ENCODE results near the gene EPB41L5.
"Not testable (repeated sequence)": the region's sequence is repeated elsewhere in the genome, so short reads cannot be mapped to it uniquely, and the experiment has no call there.

The EPB41L5 gene

DNA sequence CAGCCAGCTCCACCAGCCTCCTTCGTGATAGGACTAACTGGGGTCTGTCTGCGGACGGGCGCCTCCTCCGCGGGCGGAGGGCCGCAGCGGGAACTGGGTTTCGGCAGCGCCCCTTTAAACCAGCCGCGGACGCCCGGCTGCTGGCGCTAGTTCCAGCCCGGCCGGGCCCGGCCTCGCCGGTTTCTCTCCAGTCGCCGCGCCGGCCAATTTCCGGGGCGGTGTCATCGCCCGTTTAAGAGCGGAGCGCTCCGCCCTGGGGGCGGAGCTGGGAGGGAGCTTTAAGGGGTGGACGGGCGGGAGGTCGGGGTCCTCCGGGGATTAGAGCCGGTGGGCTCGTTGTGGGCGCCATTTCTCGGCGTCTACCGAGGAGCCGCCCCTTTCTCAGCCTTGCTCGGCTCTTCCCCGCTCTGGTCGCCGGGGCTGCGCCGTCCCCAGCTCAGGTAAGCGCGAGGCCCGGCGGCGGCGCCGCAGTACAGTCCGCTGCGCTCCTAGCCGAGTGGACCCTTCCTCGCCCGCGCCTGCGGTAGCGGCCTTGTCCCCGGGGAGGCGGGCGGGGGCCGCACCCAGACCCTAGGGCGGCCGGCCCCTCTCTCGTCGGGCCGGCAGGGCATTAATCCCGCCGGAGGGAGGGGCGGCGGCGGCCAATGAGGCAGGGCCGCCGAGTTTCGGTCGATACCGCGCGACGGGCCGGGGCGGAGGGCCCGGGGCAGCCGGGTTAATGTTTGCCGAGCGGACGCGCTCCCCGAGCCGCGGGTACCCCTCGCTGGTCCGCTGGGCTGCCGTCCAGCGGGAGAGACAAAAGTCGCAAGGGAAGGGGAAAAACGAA, at the start of gene EPB41L5:
TSS of gene EPB41L5 (plus strand) at position 307 of the 826 bp plus-strand sequence. CDS start 6,008 bp downstream, outside the sequence.
- peak; percentile 95 for DNase-seq (ENCODE audit: low spot score)

DNA sequence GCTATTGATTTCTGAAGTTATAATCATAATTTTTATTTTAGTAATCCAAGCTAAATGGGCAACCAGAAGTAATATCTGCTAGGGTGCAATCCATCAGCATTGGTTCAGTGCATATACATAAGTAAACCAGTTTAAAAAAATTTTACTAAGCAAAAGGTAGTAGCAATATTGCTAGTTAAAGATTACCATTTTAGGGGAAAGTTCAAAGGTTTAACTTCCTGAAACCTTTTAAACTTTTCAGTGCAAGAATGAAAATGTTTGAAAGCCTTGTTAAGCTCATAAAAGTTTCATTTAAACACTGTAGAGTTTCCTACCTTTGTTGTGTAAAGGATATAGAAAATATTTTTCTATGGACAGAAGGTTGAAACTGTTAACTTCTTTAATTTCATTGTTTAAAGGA, 31.0 kb upstream of the EPB41L5 start:
- DNase-seq (ENCODE audit: low spot score), result no peak

DNA sequence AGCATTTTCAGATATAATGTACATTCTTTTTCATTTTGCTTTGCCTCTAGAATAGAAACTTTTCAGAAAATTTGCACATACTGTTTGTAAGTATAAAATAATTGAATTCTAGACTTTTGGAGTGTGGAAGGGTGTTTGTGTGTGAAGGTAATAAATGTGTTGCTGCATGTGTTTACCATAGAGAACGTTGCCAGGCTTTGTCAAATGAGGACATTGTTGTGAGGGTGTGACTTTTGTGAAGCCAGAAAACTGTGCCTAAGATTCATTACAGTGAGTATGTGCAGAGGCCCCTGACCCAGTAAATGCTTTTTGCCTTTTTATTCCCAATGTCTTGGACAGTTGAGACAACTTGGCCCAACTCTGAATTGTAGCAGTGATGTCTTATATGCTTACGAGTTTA, 30.4 kb upstream of the EPB41L5 start:
- DNase-seq (ENCODE audit: low spot score), result no peak

DNA sequence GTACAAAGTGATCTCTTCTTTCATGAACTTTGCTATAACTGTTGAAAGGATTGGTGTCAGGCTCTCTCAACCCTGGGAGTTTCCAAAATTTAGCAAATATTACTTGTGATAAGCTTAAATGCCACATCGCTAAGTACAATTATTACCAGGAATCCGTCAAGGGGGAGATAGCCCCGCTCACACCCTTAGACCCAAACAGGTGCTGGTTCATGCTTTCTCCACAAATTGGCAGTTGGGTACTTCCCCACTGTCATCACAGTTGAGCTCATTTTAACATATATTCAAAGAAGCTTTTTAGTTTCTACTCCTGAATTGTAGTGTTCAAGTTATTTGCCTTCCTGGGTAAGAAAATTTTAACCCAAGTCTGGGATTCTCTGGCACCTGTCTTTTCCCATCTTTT, 29.8 kb upstream of the EPB41L5 start:
- DNase-seq (ENCODE audit: low spot score), result no peak

DNA sequence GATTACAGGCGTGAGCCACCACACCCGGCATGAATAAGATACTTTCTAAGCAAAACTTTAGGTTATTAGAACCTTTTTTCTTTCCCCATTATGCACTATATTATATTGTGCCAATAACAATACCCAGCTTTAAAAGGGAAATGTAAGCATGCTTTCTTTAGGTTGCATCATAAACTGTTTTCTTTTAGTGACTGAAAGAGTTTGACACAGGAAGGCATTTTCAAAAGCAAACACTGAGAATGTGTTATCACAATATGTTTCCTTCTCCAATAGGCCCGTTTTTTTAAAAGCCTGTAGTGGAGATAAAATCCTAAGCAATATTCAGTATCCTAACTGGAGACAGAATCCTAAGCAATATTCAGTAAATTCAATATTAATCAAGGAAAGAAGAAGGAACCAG, 16.7 kb upstream of the EPB41L5 start:
- no peak for DNase-seq (ENCODE audit: low spot score)

GRCh38 chr2:119996896-119997891, 15.7 kb upstream of the EPB41L5 start:
- DNase-seq (ENCODE audit: low spot score), result not testable (repeated sequence)

GRCh38 chr2:120001471-120001870, 11.4 kb upstream of the EPB41L5 start:
- no peak for DNase-seq (ENCODE audit: low spot score)

DNA sequence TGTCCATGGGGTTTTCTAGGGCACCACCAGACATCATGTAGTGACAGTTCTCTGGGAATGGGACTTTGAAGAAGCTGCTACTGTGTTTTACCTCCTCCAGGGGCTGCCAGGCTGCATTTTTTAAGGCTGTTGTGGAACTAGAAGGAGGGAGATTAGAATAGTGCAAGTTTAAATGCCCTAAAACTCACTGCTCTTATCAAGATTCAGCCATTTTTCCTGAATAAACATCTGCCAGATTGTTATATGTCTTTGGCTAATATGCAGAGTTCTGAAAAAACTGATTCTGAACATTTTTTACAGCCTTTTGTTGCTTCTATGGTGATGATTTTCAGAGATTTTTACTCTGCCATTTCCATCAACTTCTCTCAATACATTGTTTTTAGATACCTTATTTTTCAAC, 8.6 kb upstream of the EPB41L5 start:
- DNase-seq (ENCODE audit: low spot score), result no peak

DNA sequence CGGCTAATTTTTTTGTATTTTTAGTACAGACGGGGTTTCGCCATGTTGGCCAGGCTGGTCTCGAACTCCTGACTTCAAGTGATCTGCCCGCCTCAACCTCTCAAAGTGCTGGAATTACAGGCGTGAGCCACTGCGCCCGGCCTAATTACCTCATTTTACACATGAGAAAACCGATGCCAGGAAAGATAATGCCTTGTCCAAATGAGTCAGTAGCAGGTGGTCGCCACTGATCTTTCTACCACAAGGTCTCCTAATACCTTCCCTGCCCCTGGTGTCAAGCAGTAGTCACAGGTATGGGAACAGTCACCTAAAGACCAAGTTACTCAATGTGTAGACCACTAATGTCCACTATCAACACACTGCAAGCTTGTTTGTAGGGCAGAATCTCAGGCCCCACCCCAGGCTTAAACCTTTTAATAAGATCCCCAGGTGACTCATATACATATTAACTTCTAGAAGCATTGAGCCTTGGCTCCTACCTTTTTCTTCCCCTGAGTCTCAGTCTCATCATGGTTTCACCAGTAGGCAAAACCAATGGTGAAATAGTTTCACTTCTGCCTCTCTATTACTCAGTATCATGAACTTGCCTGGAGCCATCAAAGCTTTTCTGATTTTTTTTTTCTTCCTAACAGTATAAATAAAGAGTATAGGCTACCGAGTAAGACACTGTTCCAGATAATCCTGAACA, 6.9 kb upstream of the EPB41L5 start:
- no peak for DNase-seq (ENCODE audit: low spot score)

DNA sequence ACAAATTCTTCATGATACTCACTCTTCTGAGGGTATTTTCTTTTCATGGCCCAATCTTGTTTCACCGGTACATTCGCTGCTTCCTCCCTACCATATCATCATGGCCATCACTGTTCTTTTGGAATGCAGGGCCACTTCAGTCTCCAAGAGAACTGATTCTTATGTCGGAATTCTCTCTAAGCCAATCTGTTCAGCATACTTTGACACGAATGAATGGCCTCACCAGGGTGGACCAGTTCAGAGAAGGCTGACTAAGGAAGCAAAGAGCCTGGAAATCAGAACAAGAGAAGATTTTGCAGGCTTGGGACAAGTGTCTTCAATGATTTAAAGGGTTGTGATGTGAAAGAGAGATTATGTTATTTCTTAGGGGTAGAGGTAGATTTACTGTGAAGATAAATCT, 5.0 kb upstream of the EPB41L5 start:
- DNase-seq (ENCODE audit: low spot score), result no peak

GRCh38 chr2:120012363-120012762, 514 bp upstream of the EPB41L5 start:
- no peak for DNase-seq (ENCODE audit: low spot score)

DNA sequence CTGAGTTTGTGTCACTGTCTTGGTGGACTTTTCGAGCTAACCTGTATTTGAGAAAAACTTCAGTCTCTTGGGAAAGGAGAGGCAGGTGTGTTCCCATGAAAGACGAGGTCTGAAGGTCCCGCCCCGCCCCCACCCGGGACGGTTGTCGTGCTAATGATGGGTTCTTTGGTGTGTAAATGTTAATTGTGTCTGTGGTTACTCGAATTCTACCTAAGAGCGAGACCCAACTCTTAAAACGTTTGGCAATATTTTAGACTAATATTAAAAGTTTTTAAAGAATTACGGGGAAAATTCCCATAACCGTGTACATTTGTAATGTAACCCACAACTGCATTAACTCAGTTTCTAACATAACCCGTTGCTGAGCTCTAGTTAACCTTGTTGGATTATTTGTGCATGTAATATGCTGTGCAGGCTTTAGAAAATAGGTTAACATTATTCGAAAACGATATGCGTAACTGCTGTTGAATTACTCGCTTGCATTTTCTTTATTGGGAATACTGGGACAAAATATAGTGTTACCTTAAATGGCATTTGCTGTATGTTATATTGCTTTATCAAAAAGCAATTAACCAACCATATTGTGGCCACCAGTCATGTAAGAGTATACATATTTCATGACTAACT, 833 bp downstream of the EPB41L5 start:
- no peak for DNase-seq (ENCODE audit: low spot score)

DNA sequence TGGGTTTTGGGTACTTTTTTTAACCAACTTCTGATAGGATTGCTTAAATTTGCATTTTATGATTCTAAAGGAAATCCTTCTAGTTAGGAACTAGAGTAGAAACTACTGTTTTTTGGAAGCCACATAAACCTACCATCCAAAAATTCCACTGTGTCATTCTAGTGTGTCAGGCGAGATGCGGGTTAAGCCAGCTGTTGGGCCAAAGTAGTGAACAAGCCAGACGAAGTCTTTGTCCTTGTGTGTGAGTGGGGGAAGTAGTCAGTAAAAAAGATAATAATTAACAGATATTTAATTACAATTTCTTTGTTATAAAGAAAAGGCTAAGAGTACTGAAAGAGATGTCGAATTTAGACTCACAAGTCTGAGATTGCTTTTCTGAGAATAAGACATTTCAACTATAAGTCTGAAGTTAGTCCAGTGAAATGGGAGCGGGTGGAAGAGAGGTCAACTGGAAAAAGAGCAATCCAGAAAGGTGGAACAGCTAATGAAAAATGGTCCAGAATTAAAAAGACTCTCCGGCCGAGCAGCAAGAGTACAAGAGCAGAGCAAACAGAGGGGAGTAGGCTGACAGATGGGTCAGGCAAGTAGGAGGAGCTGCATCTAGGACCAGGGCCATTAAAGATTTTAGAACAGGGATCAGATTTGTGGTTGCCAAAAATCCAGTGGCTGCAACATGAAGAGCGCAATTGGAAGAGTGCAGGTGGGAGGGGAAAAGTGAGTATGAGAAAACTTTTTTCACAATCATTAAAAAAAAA, 1.5 kb downstream of the EPB41L5 start:
- DNase-seq (ENCODE audit: low spot score), result peak; percentile 10

DNA sequence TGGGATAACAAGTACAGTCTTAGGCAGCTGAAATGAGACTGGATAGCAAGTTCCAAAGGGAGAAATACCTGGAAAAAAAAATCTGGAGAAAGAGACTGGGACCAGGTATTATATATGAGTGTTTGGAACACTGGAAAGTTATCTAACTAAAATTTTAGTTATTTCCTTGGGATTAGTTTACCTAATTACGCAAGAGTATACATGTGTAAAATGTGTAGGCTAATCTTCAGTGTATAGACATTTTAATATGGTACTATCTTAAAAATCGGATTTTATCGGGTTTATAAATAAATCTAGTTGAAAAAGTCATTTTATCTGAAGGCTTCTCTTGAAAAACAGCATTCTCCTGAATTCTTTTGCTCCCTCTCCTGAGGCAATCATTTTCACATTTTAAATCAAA, 3.9 kb downstream of the EPB41L5 start:
- no peak for DNase-seq (ENCODE audit: low spot score)

DNA sequence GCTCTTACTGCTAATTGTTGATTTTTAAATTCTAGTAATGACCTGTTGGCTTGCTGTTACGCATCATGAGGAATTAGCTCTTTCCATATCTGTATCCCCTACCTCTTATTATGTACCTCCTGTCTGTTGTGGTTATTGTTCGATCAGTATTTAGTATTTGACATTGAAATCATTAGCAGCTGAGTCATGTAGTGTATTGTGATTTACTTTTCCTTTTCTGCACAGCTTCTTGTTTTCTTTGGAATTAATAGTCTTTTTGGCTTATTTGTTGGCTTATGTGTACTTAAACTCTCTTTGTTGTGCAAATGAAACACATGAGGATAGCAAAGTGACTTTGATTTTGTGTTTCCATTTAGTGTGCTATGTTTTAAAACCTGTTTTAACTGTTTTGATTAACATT, 4.3 kb downstream of the EPB41L5 start:
- DNase-seq (ENCODE audit: low spot score), result no peak

- DNase-seq (ENCODE audit: low spot score), result no peak
Observed at GRCh38 chr2:120018549-120018948, 5.7 kb downstream of the EPB41L5 start.

- no peak for DNase-seq (ENCODE audit: low spot score)
Observed at GRCh38 chr2:120020554-120020953, 7.7 kb downstream of the EPB41L5 start.

DNA sequence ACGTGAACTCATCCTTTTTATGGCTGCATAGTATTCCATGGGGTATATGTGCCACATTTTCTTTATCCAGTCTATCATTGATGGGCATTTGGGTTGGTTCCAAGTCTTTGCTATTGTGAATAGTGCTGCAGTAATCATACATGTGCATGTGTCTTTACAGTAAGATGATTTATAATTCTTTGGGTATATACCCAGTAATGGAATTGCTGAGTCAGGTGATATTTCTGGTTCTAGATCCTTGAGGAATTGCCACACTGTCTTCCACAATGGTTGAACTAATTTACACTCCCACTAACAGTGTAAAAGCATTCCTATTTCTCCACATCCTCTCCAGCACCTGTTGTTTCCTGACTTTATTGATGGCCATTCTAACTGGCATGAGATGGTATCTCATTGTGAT, 9.6 kb downstream of the EPB41L5 start:
- not testable (repeated sequence) for DNase-seq (ENCODE audit: low spot score)

DNA sequence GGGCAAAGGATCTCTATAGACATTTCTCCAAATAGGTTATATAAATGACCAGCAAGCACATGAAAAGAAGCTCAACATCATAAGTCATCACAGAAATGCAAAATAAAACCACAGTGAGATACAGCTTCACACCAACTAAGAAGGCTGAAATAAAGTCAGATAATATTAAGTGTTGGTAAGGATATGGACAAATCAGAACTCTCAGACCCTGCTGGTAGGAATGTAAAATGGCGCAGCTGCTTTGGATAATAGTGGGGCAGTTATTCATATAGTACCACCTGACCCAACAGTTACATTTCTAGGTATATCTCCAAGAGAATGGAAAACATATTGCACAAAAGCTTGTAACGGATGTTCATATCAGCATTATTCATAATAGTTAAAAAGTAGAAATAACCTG, 14.0 kb downstream of the EPB41L5 start:
- DNase-seq (ENCODE audit: low spot score), result no peak

GRCh38 chr2:120028795-120029194, 15.9 kb downstream of the EPB41L5 start:
- no peak for DNase-seq (ENCODE audit: low spot score)

All from iPS-NIHi11 (cell line).